H1 (cell line): ENCODE results near the gene RNF149. TPM values are rescaled to one million over a fixed set of nuclear protein-coding genes. Genes with fewer than 3 reads are reported as not detected.

ENCODE experiments used
- CTBP2 ChIP-seq: IDR thresholded peaks from 2 replicates; pipeline ENCODE4 v1.7.0; 2011; ENCODE audit warnings: borderline replicate concordance, mild to moderate bottlenecking, moderate library complexity, mixed read lengths, low read length; ENCODE audit not compliant: insufficient read depth, insufficient read length
- FOSL1 ChIP-seq: IDR thresholded peaks from 2 replicates; pipeline ENCODE4 v1.6.1; 2011; ENCODE audit warnings: mild to moderate bottlenecking, low read depth, low read length, moderate library complexity; ENCODE audit not compliant: insufficient read depth
- JUN ChIP-seq: IDR thresholded peaks from 2 replicates; pipeline ENCODE4 v1.6.1; 2011; ENCODE audit warnings: low read depth, mild to moderate bottlenecking, improper control_type of control experiment, low read length
- KDM4A ChIP-seq: IDR thresholded peaks from one replicate; pipeline ENCODE4 v1.7.1; 2012; ENCODE audit warnings: low read depth, mild to moderate bottlenecking, moderate library complexity, low read length, inconsistent platforms; ENCODE audit not compliant: severe bottlenecking
- NANOG ChIP-seq: IDR thresholded peaks from 2 replicates; pipeline ENCODE4 v1.6.1; 2011; ENCODE audit warnings: low read length, low read depth, mild to moderate bottlenecking, inconsistent platforms; ENCODE audit not compliant: insufficient read depth, poor library complexity, severe bottlenecking
- NRF1 ChIP-seq: IDR thresholded peaks from 2 replicates; pipeline ENCODE4 v1.6.1; 2011; ENCODE audit warnings: mild to moderate bottlenecking, low read depth, low read length, improper control_type of control experiment
- POU5F1 ChIP-seq: IDR thresholded peaks from 2 replicates; pipeline ENCODE4 v1.6.1; 2011; ENCODE audit warnings: low read depth, mild to moderate bottlenecking, low read length, moderate library complexity
- SIN3A ChIP-seq, 2 experiments: IDR thresholded peaks in 1 of 2; conservative IDR thresholded peaks in 1 of 2; 2 replicates each; pipeline ENCODE4 v1.6.1; 2011 to 2012; ENCODE audit warnings: low read length in 2 of 2, improper control_type of control experiment in 1 of 2, low read depth in 1 of 2, mild to moderate bottlenecking in 1 of 2
- SIX5 ChIP-seq: IDR thresholded peaks from 2 replicates; pipeline ENCODE4 v1.6.1; 2011; ENCODE audit warnings: mild to moderate bottlenecking, low read depth, low read length
- SUZ12 ChIP-seq: fragments of 200-600 bp; sonication (generic); IDR thresholded peaks from 2 replicates; pipeline ENCODE4 v1.6.1; 2012; ENCODE audit warnings: mild to moderate bottlenecking, inconsistent platforms, low read length, moderate library complexity, mixed read lengths
- polyA plus RNA-seq, 7 experiments: library from polyadenylated mRNA; depleted of rRNA in 3 of 7; stranded (reverse) in 5 of 7; unstranded in 2 of 7; fragments of >200 nt in 5 of 7; fragments of 200-250 nt in 2 of 7; gene quantifications; 1 replicate in 5 of 7; 2 replicates in 1 of 7; 4 replicates in 1 of 7; pipeline versions ENCODE4 v1.2.1 to v1.2.3, GENCODE V29; 2011 to 2013; ENCODE audit warnings: missing spikeins in 2 of 7, mixed read lengths in 2 of 7
- total RNA-seq: library from RNA; stranded (reverse); fragmentation: NEBNext Ultra II Directional; extraction: Animal tissue kit (Norgen Biotek cat#: 25700); gene quantifications from 2 replicates; pipeline ENCODE4 v1.2.1, GENCODE V29; 2021
- TF ChIP-seq, protein P1 (sequence below): fragments of 300-600 bp; sonication (generic); IDR thresholded peaks from 2 replicates; pipeline ENCODE4 v1.7.1; 2012; ENCODE audit warnings: low read length, moderate library complexity, mild to moderate bottlenecking, inconsistent platforms; ENCODE audit not compliant: insufficient replicate concordance

RNF149 gene
- total and polyA plus RNA-seq, 2 of the 8 experiments (the other 6 are each of a cell fraction or from before 2014, with no cell fraction given): 16.6 to 28.2 TPM

DNA sequence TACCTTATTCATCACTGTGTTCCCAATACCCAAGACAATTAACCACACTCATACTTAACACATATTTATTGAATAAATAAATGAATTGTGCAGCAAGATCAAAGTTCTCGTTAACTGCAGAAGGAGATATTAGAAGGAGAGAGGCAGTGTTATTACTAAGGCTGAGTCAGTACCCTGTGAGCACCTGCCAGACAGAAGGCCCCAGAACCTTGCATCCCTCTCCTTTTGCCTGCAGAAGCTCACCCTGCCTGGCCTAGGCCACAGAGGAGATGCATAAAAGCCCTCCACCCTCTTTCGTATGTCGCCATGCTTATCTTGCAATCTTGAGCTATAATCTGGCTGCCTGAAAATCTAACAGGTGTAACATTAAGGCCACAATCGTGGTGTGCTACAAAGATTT is 20.5 kb upstream of the RNF149 start (continued):
- TF ChIP-seq, protein P1, sequence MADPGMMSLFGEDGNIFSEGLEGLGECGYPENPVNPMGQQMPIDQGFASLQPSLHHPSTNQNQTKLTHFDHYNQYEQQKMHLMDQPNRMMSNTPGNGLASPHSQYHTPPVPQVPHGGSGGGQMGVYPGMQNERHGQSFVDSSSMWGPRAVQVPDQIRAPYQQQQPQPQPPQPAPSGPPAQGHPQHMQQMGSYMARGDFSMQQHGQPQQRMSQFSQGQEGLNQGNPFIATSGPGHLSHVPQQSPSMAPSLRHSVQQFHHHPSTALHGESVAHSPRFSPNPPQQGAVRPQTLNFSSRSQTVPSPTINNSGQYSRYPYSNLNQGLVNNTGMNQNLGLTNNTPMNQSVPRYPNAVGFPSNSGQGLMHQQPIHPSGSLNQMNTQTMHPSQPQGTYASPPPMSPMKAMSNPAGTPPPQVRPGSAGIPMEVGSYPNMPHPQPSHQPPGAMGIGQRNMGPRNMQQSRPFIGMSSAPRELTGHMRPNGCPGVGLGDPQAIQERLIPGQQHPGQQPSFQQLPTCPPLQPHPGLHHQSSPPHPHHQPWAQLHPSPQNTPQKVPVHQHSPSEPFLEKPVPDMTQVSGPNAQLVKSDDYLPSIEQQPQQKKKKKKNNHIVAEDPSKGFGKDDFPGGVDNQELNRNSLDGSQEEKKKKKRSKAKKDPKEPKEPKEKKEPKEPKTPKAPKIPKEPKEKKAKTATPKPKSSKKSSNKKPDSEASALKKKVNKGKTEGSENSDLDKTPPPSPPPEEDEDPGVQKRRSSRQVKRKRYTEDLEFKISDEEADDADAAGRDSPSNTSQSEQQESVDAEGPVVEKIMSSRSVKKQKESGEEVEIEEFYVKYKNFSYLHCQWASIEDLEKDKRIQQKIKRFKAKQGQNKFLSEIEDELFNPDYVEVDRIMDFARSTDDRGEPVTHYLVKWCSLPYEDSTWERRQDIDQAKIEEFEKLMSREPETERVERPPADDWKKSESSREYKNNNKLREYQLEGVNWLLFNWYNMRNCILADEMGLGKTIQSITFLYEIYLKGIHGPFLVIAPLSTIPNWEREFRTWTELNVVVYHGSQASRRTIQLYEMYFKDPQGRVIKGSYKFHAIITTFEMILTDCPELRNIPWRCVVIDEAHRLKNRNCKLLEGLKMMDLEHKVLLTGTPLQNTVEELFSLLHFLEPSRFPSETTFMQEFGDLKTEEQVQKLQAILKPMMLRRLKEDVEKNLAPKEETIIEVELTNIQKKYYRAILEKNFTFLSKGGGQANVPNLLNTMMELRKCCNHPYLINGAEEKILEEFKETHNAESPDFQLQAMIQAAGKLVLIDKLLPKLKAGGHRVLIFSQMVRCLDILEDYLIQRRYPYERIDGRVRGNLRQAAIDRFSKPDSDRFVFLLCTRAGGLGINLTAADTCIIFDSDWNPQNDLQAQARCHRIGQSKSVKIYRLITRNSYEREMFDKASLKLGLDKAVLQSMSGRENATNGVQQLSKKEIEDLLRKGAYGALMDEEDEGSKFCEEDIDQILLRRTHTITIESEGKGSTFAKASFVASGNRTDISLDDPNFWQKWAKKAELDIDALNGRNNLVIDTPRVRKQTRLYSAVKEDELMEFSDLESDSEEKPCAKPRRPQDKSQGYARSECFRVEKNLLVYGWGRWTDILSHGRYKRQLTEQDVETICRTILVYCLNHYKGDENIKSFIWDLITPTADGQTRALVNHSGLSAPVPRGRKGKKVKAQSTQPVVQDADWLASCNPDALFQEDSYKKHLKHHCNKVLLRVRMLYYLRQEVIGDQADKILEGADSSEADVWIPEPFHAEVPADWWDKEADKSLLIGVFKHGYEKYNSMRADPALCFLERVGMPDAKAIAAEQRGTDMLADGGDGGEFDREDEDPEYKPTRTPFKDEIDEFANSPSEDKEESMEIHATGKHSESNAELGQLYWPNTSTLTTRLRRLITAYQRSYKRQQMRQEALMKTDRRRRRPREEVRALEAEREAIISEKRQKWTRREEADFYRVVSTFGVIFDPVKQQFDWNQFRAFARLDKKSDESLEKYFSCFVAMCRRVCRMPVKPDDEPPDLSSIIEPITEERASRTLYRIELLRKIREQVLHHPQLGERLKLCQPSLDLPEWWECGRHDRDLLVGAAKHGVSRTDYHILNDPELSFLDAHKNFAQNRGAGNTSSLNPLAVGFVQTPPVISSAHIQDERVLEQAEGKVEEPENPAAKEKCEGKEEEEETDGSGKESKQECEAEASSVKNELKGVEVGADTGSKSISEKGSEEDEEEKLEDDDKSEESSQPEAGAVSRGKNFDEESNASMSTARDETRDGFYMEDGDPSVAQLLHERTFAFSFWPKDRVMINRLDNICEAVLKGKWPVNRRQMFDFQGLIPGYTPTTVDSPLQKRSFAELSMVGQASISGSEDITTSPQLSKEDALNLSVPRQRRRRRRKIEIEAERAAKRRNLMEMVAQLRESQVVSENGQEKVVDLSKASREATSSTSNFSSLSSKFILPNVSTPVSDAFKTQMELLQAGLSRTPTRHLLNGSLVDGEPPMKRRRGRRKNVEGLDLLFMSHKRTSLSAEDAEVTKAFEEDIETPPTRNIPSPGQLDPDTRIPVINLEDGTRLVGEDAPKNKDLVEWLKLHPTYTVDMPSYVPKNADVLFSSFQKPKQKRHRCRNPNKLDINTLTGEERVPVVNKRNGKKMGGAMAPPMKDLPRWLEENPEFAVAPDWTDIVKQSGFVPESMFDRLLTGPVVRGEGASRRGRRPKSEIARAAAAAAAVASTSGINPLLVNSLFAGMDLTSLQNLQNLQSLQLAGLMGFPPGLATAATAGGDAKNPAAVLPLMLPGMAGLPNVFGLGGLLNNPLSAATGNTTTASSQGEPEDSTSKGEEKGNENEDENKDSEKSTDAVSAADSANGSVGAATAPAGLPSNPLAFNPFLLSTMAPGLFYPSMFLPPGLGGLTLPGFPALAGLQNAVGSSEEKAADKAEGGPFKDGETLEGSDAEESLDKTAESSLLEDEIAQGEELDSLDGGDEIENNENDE: no peak
- TF ChIP-seq SIN3A (conservative IDR thresholded peaks at IDR 0.05 in 1 of 2, IDR thresholded peaks at IDR 0.05 in 1 of 2; ENCODE audit: low read depth in 1 of 2, low read length in 2 of 2): no peak
- TF ChIP-seq POU5F1: no peak
- TF ChIP-seq FOSL1: no peak
- no peak for TF ChIP-seq KDM4A
- TF ChIP-seq JUN: no peak
- TF ChIP-seq NANOG: no peak
- no peak for TF ChIP-seq NRF1
- TF ChIP-seq SUZ12: no peak
- no peak for TF ChIP-seq SIX5
- no peak for TF ChIP-seq CTBP2
